Tongue (tissue), 2 donors: Measurements from ENCODE around the gene SPOCK1. TPM values are rescaled to one million over a fixed set of nuclear protein-coding genes. Genes with fewer than 3 reads are reported as not detected.

ENCODE experiments used
- DNase-seq: peaks from one replicate; pipeline ENCODE4 v3.0.0-alpha.2; 2015
- total RNA-seq: library from RNA; depleted of rRNA; stranded (reverse); fragments of >200 nt; gene quantifications from one replicate; pipeline ENCODE4 v1.2.3, GENCODE V29; 2014

The SPOCK1 gene
- total RNA-seq, 1 donor from 2014 or later, result 12.3 TPM

DNA sequence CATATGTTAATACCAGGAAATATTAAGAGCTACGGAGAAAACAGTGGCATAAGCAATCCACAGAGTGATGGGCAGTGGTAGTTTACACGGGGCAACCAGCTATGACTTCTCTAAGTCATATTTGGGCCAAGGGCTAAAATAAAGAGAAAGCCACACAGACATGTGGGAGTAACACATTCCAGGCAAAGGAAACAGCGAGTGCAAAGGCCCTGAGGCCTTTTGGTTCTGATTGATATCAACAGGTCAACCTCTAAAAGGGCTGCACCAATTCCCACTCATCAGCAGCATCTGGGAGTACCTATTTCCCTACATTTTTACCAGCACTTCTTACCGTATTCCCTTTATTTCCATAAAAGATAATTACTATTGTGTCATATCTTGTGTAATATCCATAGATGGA is 173.4 kb downstream of the SPOCK1 start:
- no peak for DNase-seq

DNA sequence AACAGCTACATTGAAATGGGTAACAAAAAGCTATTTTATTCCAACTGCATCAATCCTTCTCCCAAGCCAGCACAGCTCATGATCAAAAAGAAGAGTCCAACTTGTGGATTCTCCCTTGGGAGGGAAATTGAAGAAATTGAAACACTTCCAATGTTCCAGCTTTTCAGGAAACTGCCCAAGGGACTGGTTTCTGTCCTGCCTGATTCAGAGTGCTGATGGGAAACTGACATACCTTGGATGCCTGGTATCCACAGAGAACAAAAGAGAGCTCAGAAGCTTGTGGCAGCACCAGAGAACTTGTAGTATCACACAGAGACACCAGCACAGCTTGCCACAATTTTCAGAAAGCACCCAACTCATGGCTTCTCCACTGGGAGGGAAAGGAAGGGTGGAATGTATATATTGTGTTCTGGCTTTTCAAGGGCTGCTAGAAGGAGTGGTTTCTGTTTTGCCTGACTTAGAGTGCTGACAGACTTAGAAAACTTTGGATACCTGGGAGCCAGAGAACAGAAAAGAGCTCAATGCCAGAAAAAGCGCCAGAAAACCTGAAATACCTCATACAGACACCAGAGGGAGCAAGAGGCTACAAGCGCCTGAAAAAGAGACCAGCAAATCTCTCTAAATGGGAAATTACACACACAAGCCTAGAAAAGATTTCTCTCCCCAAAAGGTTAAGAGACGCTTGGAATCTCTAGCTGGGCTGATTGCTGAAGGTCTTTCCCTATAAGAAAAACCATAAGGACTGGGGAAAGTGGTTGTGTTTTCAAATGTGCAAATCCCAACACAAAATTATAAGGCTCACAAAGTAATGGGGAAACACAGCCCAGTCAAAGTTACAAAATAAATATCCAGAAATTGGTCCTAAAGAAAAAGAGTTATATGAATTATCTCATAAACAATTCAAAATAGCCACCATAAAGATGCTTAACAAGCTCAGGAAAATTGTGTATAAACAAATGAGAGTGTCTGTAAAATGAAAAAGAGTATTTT is 178.8 kb downstream of the SPOCK1 start:
- peak; percentile 83 for DNase-seq

DNA sequence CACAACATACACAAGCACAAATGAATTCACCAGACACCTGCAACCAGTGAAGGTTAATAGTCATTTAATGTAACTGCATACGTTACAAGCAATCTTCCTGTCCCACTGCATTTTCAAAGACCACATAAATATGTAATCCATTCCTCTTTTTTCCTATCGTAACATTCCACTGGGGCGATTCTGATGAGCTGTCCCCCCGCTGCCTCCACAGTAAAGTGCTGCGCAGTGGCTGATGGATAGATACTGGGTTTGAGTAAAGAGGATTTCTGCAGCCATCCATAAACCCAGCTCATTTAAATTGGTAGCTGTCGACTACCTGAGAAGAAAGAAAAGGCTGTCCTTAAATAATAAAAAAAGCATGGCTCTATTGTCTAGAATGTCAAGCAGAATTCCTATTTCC is 181.1 kb downstream of the SPOCK1 start:
- DNase-seq, result no peak

DNA sequence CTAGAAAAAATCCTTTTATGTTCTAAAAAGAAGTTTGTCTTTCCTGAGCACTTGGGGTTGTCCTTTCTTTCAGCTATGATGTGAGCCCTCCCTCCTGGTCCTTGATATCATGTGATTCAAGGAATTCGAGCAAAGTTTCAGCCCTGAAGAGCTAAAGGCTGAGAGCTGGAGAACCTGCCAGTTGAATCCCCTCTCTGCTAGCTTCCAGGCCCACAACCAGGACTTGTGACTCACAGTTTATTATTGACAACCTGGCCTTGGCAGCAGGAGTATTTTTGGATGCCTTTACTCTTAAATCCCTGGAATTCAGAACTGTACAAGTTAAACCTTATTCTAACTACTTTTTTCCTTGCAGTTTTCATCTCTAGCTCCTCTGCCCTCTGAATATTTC is 182.8 kb downstream of the SPOCK1 start:
- DNase-seq, result no peak

DNA sequence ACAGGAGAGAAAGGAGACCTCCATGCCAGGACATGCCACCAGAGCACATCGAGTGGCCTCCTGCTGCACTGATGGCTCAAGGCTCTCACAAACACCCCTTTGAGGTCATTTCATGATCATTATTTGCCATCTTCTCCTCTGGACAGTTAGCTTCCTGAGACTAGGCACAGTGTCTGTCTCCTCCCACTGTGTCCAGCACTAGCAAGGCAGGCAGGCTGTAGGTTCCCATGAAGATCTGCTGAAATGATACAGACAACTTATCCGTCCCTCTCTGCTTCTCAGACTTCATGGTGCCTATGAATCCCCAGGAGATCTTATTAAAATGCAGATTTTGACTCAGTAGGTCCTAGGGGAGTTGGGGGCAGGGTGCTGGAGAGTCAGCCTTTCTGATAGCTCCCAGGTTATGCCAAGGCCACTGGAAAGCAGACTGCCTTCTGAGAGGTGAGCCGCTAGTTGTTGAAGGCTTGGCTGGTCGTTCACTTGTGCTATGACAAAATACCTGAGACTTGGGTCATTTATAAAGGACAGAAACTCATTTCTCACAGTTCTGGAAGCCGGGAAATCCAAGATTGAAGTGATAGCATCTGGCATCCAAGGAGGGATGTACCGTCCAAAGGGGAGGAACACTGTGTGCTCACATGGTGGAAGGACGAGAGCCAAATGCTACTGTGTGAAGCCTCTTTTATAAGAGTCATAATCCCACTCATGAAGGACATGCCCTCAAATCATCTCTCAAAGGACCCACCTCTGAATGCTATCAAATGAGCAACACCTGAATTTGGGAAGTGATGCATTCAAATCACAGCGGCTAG is 183.4 kb downstream of the SPOCK1 start:
- no peak for DNase-seq

DNA sequence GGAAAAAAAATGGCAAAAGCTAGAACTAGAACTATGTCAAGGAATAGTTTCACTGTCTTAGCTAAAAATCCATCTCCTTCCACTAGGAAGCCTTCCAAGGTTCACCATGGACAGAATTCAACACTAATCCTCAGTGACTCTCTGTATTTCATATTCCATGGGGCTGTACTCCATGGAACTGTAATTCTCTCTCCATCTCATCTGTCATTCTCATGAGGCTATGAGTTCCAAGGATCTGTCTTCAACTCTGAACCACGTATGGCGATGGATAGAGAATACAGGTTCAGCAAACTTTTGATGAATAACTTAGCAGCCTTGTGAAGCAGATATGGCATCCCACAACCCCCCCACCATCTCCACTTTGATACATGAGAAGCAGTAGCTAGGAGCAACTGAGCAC is 184.0 kb downstream of the SPOCK1 start:
- DNase-seq, result no peak

GRCh38 chr5:137313526-137314175 is 185.5 kb downstream of the SPOCK1 start:
- DNase-seq, result no peak

DNA sequence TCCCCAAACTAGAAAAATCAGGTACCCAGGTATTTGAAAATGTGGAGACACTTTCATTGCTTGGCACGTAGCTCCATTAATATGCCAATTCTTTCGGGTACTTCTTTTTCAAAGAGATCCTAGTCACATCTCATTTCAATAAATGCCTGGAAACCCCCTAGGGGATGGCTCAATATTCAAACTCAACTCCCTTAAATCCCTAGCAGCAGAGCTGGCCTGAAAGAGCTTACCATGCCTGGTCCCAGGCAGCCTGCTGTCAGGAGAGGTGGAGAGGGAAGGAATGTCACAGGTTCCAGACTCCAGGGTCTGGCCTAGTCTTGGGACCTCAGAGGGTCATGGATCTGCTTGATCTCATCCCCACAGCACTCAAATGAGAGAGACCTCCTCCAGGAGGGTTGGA is 187.1 kb downstream of the SPOCK1 start:
- DNase-seq, result no peak

DNA sequence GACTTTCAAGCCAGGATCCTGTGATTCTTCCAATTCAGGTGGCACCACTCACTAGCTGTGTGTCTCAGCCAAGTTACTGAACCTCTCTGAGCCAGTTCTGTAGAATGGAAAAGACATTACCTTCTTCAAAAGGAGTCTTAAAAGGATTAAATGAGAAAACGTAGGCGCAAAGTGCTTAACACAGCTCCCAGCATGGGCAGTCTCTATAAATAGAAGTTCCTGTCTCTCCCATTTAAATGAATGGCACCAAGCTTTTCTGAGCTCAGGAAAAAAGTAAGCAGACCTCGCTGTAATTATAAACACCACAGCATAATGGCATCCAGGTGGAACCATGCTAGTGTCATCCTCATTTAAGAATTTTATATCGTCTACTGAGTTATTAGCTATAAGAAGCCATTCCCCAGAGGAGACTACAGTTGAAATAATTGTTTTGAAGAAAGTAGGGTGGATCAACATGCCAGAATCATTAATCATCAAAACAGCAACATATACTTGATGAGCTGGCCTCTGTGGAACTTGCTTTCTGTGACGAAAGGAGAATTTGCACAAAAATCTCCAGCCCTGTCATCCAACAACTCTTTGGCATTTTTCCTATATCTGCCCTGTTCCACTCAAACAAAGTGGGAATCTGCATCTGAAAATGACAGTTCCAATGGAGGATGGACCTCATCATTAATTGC is 188.9 kb downstream of the SPOCK1 start:
- DNase-seq, result peak; percentile 34

GRCh38 chr5:137309290-137309689 is 189.8 kb downstream of the SPOCK1 start:
- no peak for DNase-seq

DNA sequence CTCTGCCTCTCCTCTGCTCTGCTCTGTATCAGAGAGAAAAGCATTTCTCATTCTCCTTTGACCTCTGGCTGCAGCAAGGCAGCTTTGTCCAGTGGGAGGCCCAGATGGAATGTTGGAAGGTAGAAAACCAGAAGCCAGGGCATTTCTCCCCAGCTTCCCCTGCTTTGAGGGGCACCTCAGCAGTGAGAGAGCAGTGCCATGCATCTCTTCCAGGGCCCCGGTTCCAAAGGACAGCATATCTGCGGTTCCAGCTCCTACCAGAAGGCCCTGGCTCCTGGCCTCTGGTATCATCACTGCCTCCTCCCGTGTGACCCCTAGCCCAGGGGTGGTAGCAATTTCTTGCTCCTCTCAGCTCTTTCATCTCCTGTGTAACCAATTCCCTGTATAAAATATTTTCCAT is 190.8 kb downstream of the SPOCK1 start:
- DNase-seq, result no peak

- DNase-seq, result no peak
Measured at GRCh38 chr5:137306903-137307302, 192.2 kb downstream of the SPOCK1 start.

DNA sequence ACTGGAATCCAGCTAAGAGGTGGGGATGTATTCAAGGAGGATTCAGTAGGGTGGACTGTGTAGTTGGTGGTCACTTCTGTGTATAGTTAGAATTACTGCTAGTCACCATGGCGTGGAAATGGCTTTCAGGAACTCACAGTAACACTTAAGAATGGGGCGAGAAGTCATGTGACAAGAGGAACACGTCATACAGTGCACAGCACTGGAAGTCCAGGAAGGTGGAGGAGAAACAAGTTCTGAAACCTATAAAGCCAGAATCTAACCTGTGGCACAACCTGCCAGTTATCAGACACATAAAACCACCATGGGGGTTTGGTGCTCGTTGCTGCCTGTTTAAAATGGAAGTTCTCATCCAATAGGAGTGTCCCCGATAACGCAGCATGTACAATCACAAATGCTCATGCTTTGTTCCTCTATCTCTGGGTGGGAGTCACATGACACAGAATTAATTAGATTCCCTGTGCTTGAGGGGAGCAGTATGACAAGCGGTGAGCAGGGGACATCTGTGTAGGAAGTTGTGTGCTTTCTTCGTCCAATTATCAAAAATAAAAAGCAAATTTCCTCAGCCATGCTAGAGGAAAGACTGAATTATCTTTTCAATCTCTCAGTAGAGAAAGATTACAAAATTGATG is 193.0 kb downstream of the SPOCK1 start:
- no peak for DNase-seq

DNA sequence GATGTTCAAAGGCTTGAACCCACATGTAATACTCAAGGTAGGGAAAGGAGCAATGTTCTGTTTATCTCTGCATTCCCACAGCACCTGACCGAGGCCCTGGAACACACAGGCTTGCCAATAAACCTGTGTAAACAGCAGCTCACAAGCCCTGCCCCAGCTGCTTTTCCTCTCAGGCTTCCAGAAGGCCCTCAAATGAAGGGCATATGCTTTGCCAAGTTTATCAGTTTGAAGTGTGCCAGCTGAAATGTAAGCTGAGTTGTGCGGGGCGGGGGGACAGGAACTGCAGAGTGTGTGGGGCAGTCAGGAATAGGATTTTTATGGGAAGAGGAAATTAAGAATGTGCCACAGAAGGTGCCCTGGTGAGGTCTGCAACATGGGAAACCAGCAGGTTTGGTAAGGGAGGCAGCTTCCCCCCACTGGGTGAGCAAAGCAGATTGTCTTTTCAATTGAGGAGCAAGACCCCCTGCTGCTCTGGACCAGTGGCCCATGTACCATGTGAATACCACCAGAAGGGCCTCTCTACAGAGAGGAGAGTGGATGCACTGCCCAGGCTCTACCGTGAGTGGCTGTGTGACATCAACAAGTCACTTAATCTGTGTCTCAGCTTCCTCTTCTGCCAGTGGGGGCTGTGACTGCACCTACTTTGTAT is 194.8 kb downstream of the SPOCK1 start:
- DNase-seq, result peak; percentile 68

- DNase-seq, result no peak
Measured at GRCh38 chr5:137303509-137303908, 195.6 kb downstream of the SPOCK1 start.

DNA sequence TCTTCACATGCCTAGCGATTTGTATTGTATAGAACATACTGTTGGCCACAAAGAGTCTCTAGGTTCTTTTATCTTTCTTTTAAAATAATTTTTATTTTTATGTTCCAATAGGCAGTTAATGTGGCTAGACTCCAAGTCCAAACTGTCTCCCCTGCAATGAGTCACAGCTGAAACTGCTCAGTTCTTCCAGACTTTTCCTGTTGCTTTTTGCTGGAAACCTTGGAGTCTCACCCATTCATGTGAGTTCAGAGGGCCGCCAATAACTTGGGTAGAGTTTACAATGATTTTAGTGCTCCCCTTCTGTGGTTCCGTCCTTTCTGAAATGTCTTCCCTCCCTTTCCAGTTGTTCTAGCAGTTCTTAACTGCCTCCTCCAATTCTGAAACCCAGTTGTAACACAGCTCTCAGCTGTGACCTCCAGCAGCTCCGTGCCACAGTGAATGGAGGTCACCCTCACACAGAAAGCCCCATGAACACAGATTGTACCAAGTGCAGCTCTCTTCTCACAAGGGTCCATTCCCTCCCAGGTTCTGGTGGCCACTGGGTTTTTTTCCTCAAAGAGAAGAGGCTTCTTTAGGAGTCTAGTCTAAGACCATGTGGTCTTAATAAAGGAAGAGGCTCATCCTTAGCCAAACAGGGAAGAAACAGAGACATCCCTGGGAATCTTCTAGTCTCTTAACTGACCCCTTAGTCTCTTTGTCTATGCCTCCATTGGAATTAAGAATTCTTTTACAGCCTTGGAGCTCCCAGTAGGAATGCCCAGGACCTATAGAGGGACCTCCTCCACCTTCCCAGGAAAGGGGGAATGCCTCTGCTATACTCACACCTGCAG is 198.5 kb downstream of the SPOCK1 start:
- DNase-seq, result no peak

DNA sequence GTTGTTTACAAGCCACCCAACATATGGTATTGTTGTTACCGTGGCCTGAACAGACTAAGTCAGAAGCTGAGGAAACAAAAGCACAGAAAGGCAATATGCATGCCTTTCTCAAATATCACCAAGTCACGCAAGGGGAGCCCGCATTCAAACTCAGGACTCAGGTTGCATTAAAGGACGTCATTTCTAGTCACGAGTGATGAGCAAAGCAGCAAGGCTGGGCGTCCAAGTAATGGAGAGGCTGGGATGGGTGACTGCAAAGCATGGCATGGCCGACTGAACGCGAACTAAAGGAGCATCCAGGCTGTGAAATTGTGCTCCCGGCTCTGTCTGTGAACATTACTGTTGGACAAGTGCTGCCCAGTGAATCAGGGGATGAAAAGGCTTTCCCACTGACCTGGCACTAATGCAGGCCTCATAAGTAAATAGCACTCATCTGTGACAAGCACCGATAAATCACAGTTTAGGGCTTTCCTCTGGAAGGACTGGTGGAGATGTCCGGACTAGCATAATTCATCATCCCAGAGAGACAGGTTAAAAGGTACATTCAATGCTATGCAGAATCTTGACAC is 202.8 kb downstream of the SPOCK1 start:
- no peak for DNase-seq

DNA sequence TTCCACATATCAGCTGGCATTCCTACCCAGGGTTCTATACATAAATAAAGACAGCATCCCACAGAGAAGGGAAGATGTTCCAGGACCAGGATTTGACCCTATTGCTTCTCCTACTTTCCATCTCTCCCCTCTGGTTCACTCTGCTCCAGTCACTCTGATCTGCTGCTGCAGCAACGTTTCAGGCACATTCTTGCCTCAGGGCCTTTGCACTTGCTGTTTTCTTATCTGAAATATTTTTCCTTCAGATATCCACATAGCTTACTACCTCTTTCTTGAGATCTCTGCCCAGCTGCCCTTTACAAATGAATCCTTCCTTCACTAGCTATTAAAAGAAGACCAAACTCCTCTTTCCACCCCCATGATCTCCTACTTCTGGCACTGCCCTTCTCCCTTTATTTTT is 204.5 kb downstream of the SPOCK1 start:
- DNase-seq, result no peak

GRCh38 chr5:137292461-137293027 is 206.6 kb downstream of the SPOCK1 start:
- no peak for DNase-seq
